K562 (cell line): ENCODE results near the gene PPM1D. TPM values are rescaled to one million over a fixed set of nuclear protein-coding genes. Genes with fewer than 3 reads are reported as not detected.

Experiments used
- ATAC-seq: fragments of 200-7000 bp; cut with Tn5 transposase; 3 replicates; pipeline ENCODE4 v1.9.1; 2020; ENCODE audit warnings: moderate library complexity
- BruUV-seq: library from RNA; stranded (reverse); fragments of 400-500 nt; replicated peaks from 2 replicates; lab custom pipeline; 2021; lab: Mats Ljungman, UMichigan
- CTCF ChIA-PET: fragments of 300-600 bp; formaldehyde crosslinking; extraction: SDS; loops from one replicate; lab custom pipeline; 2021; ENCODE audit warnings: low intra/inter-chr PET ratio; lab: Yijun Ruan, JAX
- POLR2A ChIA-PET: fragments of 300-600, 350-650 bp; sonication (Branson Sonifier 250); formaldehyde crosslinking; extraction: SDS; loops from one replicate; lab custom pipeline; 2021; ENCODE audit warnings: antibody characterized with exemption, inconsistent platforms; lab: Yijun Ruan, JAX
- DNase-seq, 4 experiments: peaks; one replicate each; pipeline versions ENCODE4 v3.0.0 to v3.0.0-alpha.2; 2011 to 2018; ENCODE audit warnings: low spot score in 3 of 4, mixed read lengths in 3 of 4; ENCODE audit errors: extremely low read depth in 1 of 4
- FAIRE-seq: peaks from 2 replicates; lab custom pipeline; 2011; peaks lifted over from hg19 to GRCh38; lab: Jason Lieb, UNC
- H2AFZ ChIP-seq: 2 replicates; pipeline ENCODE4 v1.6.0; 2011; ENCODE audit warnings: low read depth, low read length, control low read depth, inconsistent platforms
- H3K27ac ChIP-seq: fragments of 200-600 bp; 3 replicates; pipeline ENCODE4 v1.8.0; 2011; ENCODE audit warnings: low read depth, mild to moderate bottlenecking, control low read depth, inconsistent platforms, low read length, moderate library complexity, mixed read lengths; ENCODE audit errors: extremely low read depth
- H3K27me3 ChIP-seq, 2 experiments: fragments of 300-600 bp in 1 of 2; 2 replicates in 1 of 2; 3 replicates in 1 of 2; pipeline versions ENCODE4 v1.6.0 to v1.8.0; 2011; ENCODE audit warnings: inconsistent platforms in 2 of 2, low read length in 2 of 2, mild to moderate bottlenecking in 1 of 2, mixed read lengths in 1 of 2, moderate library complexity in 1 of 2; ENCODE audit not compliant: control insufficient read depth in 2 of 2, insufficient read depth in 2 of 2
- H3K36me3 ChIP-seq: fragments of 300-600 bp; 3 replicates; pipeline ENCODE4 v1.8.0; 2011; ENCODE audit warnings: mild to moderate bottlenecking, low read length, inconsistent platforms; ENCODE audit not compliant: control insufficient read depth, insufficient read depth
- H3K4me1 ChIP-seq, 2 experiments: fragments of 200-600 bp in 1 of 2; replicated peaks in 1 of 2; 2 replicates in 1 of 2; 3 replicates in 1 of 2; pipeline versions ENCODE4 v1.5.1 to v1.8.0; 2011; ENCODE audit warnings: inconsistent platforms in 2 of 2, low read length in 2 of 2, mild to moderate bottlenecking in 1 of 2, mixed read lengths in 1 of 2, moderate library complexity in 1 of 2; ENCODE audit not compliant: control insufficient read depth in 2 of 2, insufficient read depth in 2 of 2
- H3K4me2 ChIP-seq: 2 replicates; pipeline ENCODE4 v1.6.1; 2011; ENCODE audit warnings: low read length, control low read depth, inconsistent platforms, mixed read lengths; ENCODE audit not compliant: insufficient read depth
- H3K4me3 ChIP-seq: fragments of 200-600 bp; sonication (generic), shearing (Covaris generic); 2 replicates; pipeline ENCODE4 v1.5.1; 2016; ENCODE audit warnings: control low read depth, inconsistent platforms
- H3K79me2 ChIP-seq: fragments of 200-600 bp; 3 replicates; pipeline ENCODE4 v1.8.0; 2011; ENCODE audit warnings: low read length, inconsistent platforms; ENCODE audit not compliant: control insufficient read depth, insufficient read depth
- H3K9ac ChIP-seq, 2 experiments: 2 replicates each; pipeline versions ENCODE4 v1.6.0 to v1.6.1; 2011; ENCODE audit warnings: low read depth in 2 of 2, low read length in 2 of 2, control low read depth in 1 of 2, inconsistent platforms in 1 of 2, mild to moderate bottlenecking in 1 of 2, mixed read lengths in 1 of 2; ENCODE audit not compliant: insufficient read depth in 1 of 2
- H3K9me1 ChIP-seq: one replicate; pipeline ENCODE4 v1.6.0; 2011; ENCODE audit warnings: inconsistent platforms, mild to moderate bottlenecking, low read length, moderate library complexity; ENCODE audit not compliant: control insufficient read depth, insufficient read depth
- H3K9me3 ChIP-seq: replicated peaks from 2 replicates; pipeline ENCODE4 v1.5.1; 2011; ENCODE audit warnings: low read depth, low read length, inconsistent platforms; ENCODE audit not compliant: control insufficient read depth, insufficient read depth
- H4K20me1 ChIP-seq: replicated peaks from 2 replicates; pipeline ENCODE4 v1.6.1; 2011; ENCODE audit warnings: low read length, inconsistent platforms, mixed read lengths; ENCODE audit not compliant: control insufficient read depth, insufficient read depth
- HMBOX1 ChIP-seq: sonication (generic); IDR thresholded peaks from 2 replicates; pipeline ENCODE4 v1.6.1; 2016
- SNRNP70 ChIP-seq: fragments of 200-400 bp; formaldehyde crosslinking; optimal IDR thresholded peaks from 2 replicates; pipeline ENCODE3; 2017; ENCODE audit warnings: low read depth, low read length
- WGBS: fragments of 100-300 bp; shearing (Covaris generic); methylation state at CpG from one replicate; pipeline ENCODE4 v1.1.6; 2016; ENCODE audit warnings: low coverage, mixed read lengths; ENCODE audit not compliant: insufficient coverage; ENCODE audit errors: missing lambda C conversion rate; 5-methylcytosine and 5-hydroxymethylcytosine counted together
- in situ Hi-C: fragments of 300-500 bp; cut with MboI; formaldehyde crosslinking; loops from 4 replicates; pipeline ENCODE4 v1.15.0; 2018; ENCODE audit warnings: inconsistent platforms, mixed read lengths
- intact Hi-C: fragments of 100-400 bp; cut with micrococcal nuclease; formaldehyde crosslinking; loops from 2 replicates; pipeline ENCODE4 v1.14.2; 2022
- polyA plus RNA-seq, 8 experiments: library from polyadenylated mRNA; depleted of rRNA in 4 of 8; stranded (reverse) in 5 of 8; unstranded in 3 of 8; fragments of >200 nt; fragmentation: Nextera tagmentation in 2 of 8; fragmentation: Illumina TruSeq in 1 of 8; extraction: Ambion mirVana in 2 of 8; extraction: Trizol in 1 of 8; gene quantifications; 2 replicates each; pipeline versions ENCODE4 v1.2.1 to v1.2.3, GENCODE V29; 2011 to 2014; ENCODE audit warnings: inconsistent platforms in 1 of 8, missing spikeins in 1 of 8
- total RNA-seq, 7 experiments: library from RNA; depleted of rRNA in 6 of 7; stranded (reverse); fragments of >200 nt in 6 of 7; fragmentation: Illumina TruSeq in 2 of 7; extraction: Trizol in 2 of 7; gene quantifications; 2 replicates each; pipeline versions ENCODE4 v1.2.1 to v1.2.3, GENCODE V29; 2011 to 2021; ENCODE audit warnings: low replicate concordance in 1 of 7
- TF ChIP-seq, protein P1 (sequence below): fragments of 450-650 bp; IDR thresholded peaks from 2 replicates; pipeline ENCODE4 v1.6.1; 2017; ENCODE audit warnings: antibody characterized with exemption, mild to moderate bottlenecking
- TF ChIP-seq, protein P2 (sequence below), 2 experiments: fragments of 450-650 bp; IDR thresholded peaks; 2 replicates each; pipeline ENCODE4 v1.6.1; 2016; ENCODE audit warnings: mild to moderate bottlenecking in 2 of 2, borderline replicate concordance in 1 of 2, low read depth in 1 of 2, moderate library complexity in 1 of 2

PPM1D gene
- total and polyA plus RNA-seq, 9 of the 15 experiments (the other 6 are each of a cell fraction or from before 2014, with no cell fraction given), result 2.1 to 19.0 (median 7.8) TPM

- TF ChIP-seq, protein P1, sequence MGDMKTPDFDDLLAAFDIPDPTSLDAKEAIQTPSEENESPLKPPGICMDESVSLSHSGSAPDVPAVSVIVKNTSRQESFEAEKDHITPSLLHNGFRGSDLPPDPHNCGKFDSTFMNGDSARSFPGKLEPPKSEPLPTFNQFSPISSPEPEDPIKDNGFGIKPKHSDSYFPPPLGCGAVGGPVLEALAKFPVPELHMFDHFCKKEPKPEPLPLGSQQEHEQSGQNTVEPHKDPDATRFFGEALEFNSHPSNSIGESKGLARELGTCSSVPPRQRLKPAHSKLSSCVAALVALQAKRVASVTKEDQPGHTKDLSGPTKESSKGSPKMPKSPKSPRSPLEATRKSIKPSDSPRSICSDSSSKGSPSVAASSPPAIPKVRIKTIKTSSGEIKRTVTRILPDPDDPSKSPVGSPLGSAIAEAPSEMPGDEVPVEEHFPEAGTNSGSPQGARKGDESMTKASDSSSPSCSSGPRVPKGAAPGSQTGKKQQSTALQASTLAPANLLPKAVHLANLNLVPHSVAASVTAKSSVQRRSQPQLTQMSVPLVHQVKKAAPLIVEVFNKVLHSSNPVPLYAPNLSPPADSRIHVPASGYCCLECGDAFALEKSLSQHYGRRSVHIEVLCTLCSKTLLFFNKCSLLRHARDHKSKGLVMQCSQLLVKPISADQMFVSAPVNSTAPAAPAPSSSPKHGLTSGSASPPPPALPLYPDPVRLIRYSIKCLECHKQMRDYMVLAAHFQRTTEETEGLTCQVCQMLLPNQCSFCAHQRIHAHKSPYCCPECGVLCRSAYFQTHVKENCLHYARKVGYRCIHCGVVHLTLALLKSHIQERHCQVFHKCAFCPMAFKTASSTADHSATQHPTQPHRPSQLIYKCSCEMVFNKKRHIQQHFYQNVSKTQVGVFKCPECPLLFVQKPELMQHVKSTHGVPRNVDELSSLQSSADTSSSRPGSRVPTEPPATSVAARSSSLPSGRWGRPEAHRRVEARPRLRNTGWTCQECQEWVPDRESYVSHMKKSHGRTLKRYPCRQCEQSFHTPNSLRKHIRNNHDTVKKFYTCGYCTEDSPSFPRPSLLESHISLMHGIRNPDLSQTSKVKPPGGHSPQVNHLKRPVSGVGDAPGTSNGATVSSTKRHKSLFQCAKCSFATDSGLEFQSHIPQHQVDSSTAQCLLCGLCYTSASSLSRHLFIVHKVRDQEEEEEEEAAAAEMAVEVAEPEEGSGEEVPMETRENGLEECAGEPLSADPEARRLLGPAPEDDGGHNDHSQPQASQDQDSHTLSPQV, result no peak
Measured at GRCh38 chr17:60598001-60598736, 1.8 kb upstream of the PPM1D start (continued).

GRCh38 chr17:60599220-60599619 is 773 bp upstream of the PPM1D start:
- WGBS, result under 1% methylated on average over 17 of the region's 17 CpGs
- peak overlapping the region; percentile 99 for H2AFZ ChIP-seq
- in situ Hi-C loops (no loop called here), intact Hi-C loops (no loop called here)
- TSS peak; percentile 96 for BruUV-seq
- H3K27ac ChIP-seq, result peak overlapping the region; percentile 97
- CTCF ChIA-PET, result no interaction called here
- H3K36me3 ChIP-seq, result no peaks in the 10 kb centered on the region
- DNase-seq, result peak in 2 of 4 experiments; percentile 16 to 22
- peak overlapping the region; percentile 89 for H3K4me2 ChIP-seq
- no peaks in the 10 kb centered on the region for H3K27me3 ChIP-seq
- H3K79me2 ChIP-seq, result peaks cover 41% of the 10 kb centered on the region
- POLR2A ChIA-PET, result interaction anchor here (0.8 to 2.3 kb wide), 14 partner anchors 9 to 123 kb away, joined by 3 to 25 read pairs (median 4); partner anchors contain the start of genes APPBP2 and BCAS3
- H3K9ac ChIP-seq, result peak overlapping the region; percentile 95 to 99
- H4K20me1 ChIP-seq, result no peaks in the 10 kb centered on the region; the same call in 1 of the 2 replicates
- H3K9me1 ChIP-seq, result no peaks in the 10 kb centered on the region
- H3K9me3 ChIP-seq, result no peaks in the 10 kb centered on the region
- H3K4me3 ChIP-seq, result peak overlapping the region; percentile 70
- H3K4me1 ChIP-seq, result peaks cover 10 to 23% of the 10 kb centered on the region in 2 experiments; a peak in 4 of 5 replicates
- no peak for FAIRE-seq
- no peak for ATAC-seq
- TF ChIP-seq, protein P2, sequence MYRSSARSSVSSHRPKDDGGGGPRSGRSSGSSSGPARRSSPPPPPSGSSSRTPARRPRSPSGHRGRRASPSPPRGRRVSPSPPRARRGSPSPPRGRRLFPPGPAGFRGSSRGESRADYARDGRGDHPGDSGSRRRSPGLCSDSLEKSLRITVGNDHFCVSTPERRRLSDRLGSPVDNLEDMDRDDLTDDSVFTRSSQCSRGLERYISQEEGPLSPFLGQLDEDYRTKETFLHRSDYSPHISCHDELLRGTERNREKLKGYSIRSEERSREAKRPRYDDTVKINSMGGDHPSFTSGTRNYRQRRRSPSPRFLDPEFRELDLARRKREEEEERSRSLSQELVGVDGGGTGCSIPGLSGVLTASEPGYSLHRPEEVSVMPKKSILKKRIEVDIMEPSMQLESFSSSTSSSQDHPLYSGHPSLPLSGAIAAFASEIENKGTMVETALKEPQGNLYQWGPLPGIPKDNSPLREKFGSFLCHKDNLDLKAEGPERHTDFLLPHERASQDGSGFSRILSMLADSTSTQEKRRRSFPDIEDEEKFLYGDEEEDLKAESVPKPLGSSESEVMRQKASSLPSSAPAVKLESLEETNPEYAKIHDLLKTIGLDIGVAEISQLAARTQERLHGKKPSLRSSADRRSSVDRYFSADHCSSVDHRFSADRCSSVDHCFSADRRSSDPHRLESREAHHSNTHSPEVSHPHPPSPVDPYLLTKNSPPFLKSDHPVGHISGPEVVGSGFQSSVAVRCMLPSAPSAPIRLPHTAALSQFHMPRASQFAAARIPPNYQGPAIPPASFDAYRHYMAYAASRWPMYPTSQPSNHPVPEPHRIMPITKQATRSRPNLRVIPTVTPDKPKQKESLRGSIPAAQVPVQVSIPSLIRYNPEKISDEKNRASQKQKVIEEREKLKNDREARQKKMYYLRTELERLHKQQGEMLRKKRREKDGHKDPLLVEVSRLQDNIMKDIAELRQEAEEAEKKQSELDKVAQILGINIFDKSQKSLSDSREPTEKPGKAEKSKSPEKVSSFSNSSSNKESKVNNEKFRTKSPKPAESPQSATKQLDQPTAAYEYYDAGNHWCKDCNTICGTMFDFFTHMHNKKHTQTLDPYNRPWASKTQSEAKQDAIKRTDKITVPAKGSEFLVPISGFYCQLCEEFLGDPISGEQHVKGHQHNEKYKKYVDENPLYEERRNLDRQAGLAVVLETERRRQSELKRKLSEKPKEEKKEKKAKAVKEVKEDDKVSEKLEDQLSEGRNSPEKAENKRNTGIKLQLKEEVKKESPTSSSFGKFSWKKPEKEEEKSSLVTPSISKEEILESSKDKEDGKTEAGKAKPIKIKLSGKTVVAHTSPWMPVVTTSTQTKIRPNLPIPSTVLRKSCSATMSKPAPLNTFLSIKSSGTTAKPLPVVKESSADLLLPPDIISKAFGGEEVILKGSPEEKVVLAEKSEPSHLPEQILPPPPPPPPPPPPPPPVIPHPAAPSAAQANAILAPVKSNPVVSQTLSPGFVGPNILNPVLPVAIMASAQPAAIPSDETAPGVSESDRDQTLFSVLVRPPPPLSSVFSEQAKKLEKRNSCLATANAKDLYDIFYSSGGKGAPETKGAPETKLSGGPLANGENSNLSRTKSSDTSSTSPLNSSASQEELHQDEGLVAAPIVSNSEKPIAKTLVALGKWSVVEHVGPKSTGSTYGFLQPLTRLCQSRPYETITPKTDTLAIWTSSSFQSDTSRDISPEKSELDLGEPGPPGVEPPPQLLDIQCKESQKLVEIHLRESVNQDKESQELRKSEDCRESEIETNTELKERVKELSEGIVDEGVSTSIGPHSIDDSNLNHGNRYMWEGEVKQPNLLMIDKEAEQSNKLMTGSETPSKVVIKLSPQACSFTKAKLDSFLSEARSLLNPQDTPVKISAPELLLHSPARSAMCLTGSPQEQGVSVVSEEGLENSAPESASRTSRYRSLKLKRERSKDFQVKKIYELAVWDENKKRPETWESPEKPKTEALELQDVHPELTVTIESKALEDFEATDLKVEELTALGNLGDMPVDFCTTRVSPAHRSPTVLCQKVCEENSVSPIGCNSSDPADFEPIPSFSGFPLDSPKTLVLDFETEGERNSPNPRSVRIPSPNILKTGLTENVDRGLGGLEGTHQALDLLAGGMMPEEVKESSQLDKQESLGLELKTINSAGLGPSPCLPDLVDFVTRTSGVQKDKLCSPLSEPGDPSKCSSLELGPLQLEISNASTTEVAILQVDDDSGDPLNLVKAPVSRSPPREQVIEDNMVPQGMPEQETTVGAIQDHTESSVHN (IDR thresholded peaks at IDR 0.05; ENCODE audit: borderline replicate concordance in 1 of 2, low read depth in 1 of 2), result no peak
- TF ChIP-seq HMBOX1, result 0 out of 2 replicates have a peak, but pooled peaks have one; percentile 60
- TF ChIP-seq SNRNP70, result no peak
